Progenitor cell of endocrine pancreas (in vitro differentiated cells): ENCODE data around the gene NGFR. TPM values are rescaled to one million over a fixed set of nuclear protein-coding genes. Genes with fewer than 3 reads are reported as not detected.

Source experiments
- DNase-seq: peaks from one replicate; pipeline ENCODE4 v3.0.0; 2021; ENCODE audit warnings: low spot score; ENCODE audit not compliant: unreplicated experiment
- H3K27ac Mint-ChIP-seq: 2 replicates; pipeline ENCODE4 v1.8.0; 2021; ENCODE audit warnings: mild to moderate bottlenecking, moderate library complexity, mixed read lengths
- H3K27me3 Mint-ChIP-seq: 2 replicates; pipeline ENCODE4 v1.8.0; 2021; ENCODE audit warnings: mixed read lengths
- H3K36me3 Mint-ChIP-seq: 2 replicates; pipeline ENCODE4 v1.8.0; 2022; ENCODE audit warnings: mixed read lengths; ENCODE audit not compliant: insufficient read depth
- H3K4me1 Mint-ChIP-seq: 2 replicates; pipeline ENCODE4 v1.8.0; 2021; ENCODE audit warnings: low read depth, mixed read lengths
- H3K4me3 Mint-ChIP-seq: 2 replicates; pipeline ENCODE4 v1.8.0; 2021; ENCODE audit warnings: low read depth, mild to moderate bottlenecking, moderate library complexity, mixed read lengths
- H3K9me3 Mint-ChIP-seq: 2 replicates; pipeline ENCODE4 v1.8.0; 2021; ENCODE audit warnings: low read depth, mixed read lengths
- total RNA-seq: library from RNA; stranded (reverse); gene quantifications from 2 replicates; pipeline ENCODE4 v1.2.1, GENCODE V29; 2021
- TF ChIP-seq, protein P1 (sequence below): fragments of 200-600 bp; sonication (generic); IDR thresholded peaks from one replicate; pipeline ENCODE4 v1.5.0; 2021; ENCODE audit warnings: antibody characterized with exemption, mild to moderate bottlenecking; ENCODE audit not compliant: unreplicated experiment

NGFR gene
- total RNA-seq, 1 donor from 2014 or later = 2.7 TPM

DNA sequence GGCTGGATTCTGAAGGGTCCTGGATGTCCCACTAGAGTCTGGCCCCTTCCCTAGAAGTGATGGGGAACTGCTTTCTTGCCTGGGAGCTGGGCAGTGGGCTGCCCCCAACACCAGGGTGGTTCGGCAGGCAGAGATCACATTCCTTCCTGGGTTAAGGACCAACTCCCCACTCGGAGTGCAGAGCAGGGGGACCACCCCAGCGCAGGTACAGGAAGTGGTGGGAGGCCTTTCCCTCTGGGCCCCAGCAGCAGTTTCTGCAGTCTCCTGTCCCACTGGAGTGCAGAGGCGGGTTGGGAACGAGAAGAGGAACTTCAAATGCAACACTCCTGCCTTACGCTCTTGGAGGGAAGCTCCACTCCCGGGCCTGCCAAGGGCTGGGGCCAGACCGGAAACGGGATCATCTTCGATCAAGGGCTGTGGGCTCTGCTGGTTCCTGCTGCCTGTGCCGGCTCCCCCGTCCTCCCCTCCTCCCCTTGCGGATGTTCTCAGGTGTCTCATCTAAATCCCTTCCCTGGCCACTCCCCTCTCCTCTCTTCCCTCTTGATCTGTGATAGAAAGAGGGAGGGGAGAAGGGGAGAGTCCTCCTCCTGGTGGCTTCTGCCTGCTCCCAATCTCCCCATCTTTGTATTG, 9.0 kb upstream of the NGFR start:
- DNase-seq = no peak
- no peak overlapping the region for H3K27ac Mint-ChIP-seq
- no peaks in the 10 kb centered on the region for H3K36me3 Mint-ChIP-seq
- no peaks in the 10 kb centered on the region for H3K9me3 Mint-ChIP-seq
- peaks cover 5% of the 10 kb centered on the region for H3K4me1 Mint-ChIP-seq
- peaks cover 74% of the 10 kb centered on the region for H3K27me3 Mint-ChIP-seq
- TF ChIP-seq, protein P1, sequence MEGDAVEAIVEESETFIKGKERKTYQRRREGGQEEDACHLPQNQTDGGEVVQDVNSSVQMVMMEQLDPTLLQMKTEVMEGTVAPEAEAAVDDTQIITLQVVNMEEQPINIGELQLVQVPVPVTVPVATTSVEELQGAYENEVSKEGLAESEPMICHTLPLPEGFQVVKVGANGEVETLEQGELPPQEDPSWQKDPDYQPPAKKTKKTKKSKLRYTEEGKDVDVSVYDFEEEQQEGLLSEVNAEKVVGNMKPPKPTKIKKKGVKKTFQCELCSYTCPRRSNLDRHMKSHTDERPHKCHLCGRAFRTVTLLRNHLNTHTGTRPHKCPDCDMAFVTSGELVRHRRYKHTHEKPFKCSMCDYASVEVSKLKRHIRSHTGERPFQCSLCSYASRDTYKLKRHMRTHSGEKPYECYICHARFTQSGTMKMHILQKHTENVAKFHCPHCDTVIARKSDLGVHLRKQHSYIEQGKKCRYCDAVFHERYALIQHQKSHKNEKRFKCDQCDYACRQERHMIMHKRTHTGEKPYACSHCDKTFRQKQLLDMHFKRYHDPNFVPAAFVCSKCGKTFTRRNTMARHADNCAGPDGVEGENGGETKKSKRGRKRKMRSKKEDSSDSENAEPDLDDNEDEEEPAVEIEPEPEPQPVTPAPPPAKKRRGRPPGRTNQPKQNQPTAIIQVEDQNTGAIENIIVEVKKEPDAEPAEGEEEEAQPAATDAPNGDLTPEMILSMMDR = no peak
- H3K4me3 Mint-ChIP-seq = no peak overlapping the region

DNA sequence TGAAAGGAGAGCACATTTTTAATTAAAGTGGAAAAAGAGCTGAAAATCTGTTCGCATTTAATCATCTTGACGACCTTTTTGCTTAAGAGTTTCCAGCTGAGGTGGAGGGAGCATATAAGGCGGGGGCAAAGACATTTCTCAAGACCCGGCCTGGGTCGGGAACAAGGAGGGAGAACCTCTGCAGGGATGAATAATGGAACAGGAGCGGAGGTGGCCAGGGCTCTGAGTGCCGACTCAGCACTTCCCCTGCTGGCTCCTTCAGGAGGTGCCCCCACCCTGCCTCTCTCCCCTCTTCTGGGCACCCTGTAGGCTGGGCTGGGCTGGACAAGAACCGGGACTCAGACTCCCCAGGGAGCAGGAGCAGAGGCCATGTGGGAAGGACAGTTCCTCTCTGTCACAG, 7.9 kb upstream of the NGFR start:
- peaks cover 5% of the 10 kb centered on the region for H3K4me1 Mint-ChIP-seq

DNA sequence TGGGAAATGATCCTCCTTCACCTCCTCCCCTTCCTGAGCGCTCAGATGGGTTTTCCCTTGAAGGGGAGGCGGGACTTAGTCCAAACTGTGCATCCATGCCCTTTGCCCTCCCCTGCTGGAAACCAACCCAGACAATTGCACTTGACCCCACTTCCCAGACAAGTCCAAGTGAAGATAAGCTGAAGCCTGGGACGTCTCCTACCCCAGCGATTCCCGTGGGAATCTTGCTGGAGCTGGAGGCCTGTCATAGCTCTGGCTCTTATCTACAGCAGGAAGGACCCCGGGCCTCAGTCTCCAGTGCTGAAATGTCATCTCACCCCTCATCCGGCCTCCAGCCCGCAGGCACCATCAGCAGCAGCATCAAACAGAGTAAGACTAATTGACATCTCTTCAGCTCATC, 6.5 kb upstream of the NGFR start:
- H3K4me3 Mint-ChIP-seq = no peak overlapping the region
- peaks cover 5% of the 10 kb centered on the region for H3K4me1 Mint-ChIP-seq
- no peaks in the 10 kb centered on the region for H3K36me3 Mint-ChIP-seq
- H3K27ac Mint-ChIP-seq = no peak overlapping the region
- H3K27me3 Mint-ChIP-seq = peaks cover 76% of the 10 kb centered on the region
- TF ChIP-seq, protein P1 = no peak
- H3K9me3 Mint-ChIP-seq = no peaks in the 10 kb centered on the region
- no peak for DNase-seq

More for the DNA sequence above, 7.9 kb upstream of the NGFR start:
- no peak for DNase-seq
- Mint-ChIP-seq H3K36me3 (no peaks in the 10 kb centered on the region), H3K4me3 (no peak overlapping the region), H3K27ac (no peak overlapping the region), H3K9me3 (no peaks in the 10 kb centered on the region), H3K27me3 (peaks cover 76% of the 10 kb centered on the region)
- TF ChIP-seq, protein P1 = no peak

DNA sequence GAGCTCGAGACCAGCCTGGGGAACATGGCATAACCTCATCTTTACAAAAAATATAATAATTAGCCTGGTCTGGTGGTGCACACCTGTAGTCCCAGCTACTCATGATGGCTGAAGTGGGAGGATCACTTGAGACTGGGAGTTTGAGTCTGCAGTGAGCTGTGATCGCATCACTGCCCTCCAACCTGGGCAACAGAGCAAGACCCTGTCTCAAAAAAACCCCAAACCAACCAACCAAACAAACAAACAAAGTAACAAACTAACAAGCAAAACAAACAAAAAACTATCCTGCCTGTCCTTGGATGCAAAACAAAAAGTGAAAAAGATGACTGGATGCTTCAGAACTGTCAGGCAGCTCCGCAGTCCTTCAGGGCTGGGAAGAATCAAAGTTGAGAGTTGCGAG, 5.7 kb upstream of the NGFR start:
- TF ChIP-seq, protein P1 = no peak
- H3K9me3 Mint-ChIP-seq = no peaks in the 10 kb centered on the region
- H3K27ac Mint-ChIP-seq = no peak overlapping the region
- no peak for DNase-seq
- H3K36me3 Mint-ChIP-seq = no peaks in the 10 kb centered on the region
- H3K4me3 Mint-ChIP-seq = no peak overlapping the region
- peaks cover 77% of the 10 kb centered on the region for H3K27me3 Mint-ChIP-seq
- H3K4me1 Mint-ChIP-seq = peaks cover 4% of the 10 kb centered on the region

DNA sequence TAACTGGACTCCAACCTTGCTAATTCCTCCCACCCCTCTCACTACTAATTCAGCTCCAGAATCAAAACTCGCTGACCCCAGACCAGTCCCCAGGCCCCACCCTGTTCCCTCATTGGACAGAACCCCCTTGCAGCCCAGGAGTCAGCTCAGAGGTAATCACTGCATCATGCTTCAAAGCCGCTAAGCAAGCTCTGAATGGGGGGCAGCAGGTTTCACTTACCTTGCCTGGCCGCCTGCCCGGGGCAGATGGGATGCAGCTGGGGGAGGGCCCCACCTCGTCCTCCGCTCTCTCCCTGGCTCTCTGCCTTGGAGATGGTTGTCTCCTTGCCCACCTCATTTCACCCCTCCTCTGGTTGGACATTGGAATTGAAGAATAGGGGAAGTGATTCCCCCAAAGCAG, 4.8 kb upstream of the NGFR start:
- no peak for DNase-seq
- peaks cover 73% of the 10 kb centered on the region for H3K27me3 Mint-ChIP-seq
- TF ChIP-seq, protein P1 = no peak
- no peak overlapping the region for H3K27ac Mint-ChIP-seq
- no peaks in the 10 kb centered on the region for H3K36me3 Mint-ChIP-seq
- H3K9me3 Mint-ChIP-seq = no peaks in the 10 kb centered on the region
- H3K4me3 Mint-ChIP-seq = no peak overlapping the region
- H3K4me1 Mint-ChIP-seq = no peaks in the 10 kb centered on the region
